Testis (tissue), 3 donors: Measurements from ENCODE around the gene MAP6. TPM values are rescaled to one million over a fixed set of nuclear protein-coding genes. Genes with fewer than 3 reads are reported as not detected.

Experiments used
- DNase-seq: peaks from one replicate; pipeline ENCODE4 v3.0.0-alpha.2; 2019
- H3K27ac ChIP-seq, 2 donors: fragments of 200-600 bp; sonication (generic); one replicate each; pipeline ENCODE4 v1.5.1; 2019
- H3K27me3 ChIP-seq: fragments of 200-600 bp; sonication (generic); one replicate; pipeline ENCODE4 v1.5.1; 2019
- H3K36me3 ChIP-seq: fragments of 200-600 bp; sonication (generic); one replicate; pipeline ENCODE4 v1.5.1; 2017; ENCODE audit warnings: low read depth; ENCODE audit errors: missing control alignments
- H3K4me1 ChIP-seq: fragments of 200-600 bp; sonication (generic); one replicate; pipeline ENCODE4 v1.5.1; 2019
- H3K4me3 ChIP-seq, 2 donors: fragments of 200-600 bp; sonication (generic); one replicate each; pipeline ENCODE4 v1.5.1; 2017 to 2019
- H3K9me3 ChIP-seq: fragments of 200-600 bp; sonication (generic); one replicate; pipeline ENCODE4 v1.5.1; 2017
- POLR2A ChIP-seq: fragments of 450-650 bp; IDR thresholded peaks from one replicate; pipeline ENCODE4 v1.6.1; 2017; ENCODE audit warnings: antibody characterized with exemption, mild to moderate bottlenecking, moderate library complexity
- WGBS, 2 donors: methylation state at CpG; one replicate each; pipeline ENCODE4 v1.1.5; 2018; 5-methylcytosine and 5-hydroxymethylcytosine counted together
- intact Hi-C: fragments of 100-400 bp; cut with DNase I; formaldehyde crosslinking; loops from one replicate; pipeline ENCODE4 v1.15.1; 2023; ENCODE audit warnings: low total_unique reads
- polyA plus RNA-seq: library from polyadenylated mRNA; stranded (reverse); fragments of 350-450 nt; fragmentation: Illumina TruSeq; extraction: RNeasy Lipid Tissue Mini Kit (QIAGEN cat#74804); gene quantifications from one replicate; pipeline ENCODE4 v1.2.3, GENCODE V29; 2014; ENCODE audit warnings: low read depth, low replicate concordance; ENCODE audit not compliant: insufficient read depth
- total RNA-seq, 2 donors: library from RNA; depleted of rRNA; stranded (reverse); fragments of >200 nt; gene quantifications; one replicate each; pipeline ENCODE4 v1.2.3, GENCODE V29; 2016
- TF ChIP-seq, protein P1 (sequence below), 3 experiments: fragments of 450-650 bp in 2 of 3; fragments of 200-600 bp in 1 of 3; sonication (generic) in 1 of 3; IDR thresholded peaks; one replicate each; pipeline ENCODE4 v1.5.1; 2016 to 2019; ENCODE audit warnings: antibody characterized with exemption in 3 of 3, mild to moderate bottlenecking in 2 of 3, moderate library complexity in 1 of 3

Gene MAP6
- total and polyA plus RNA-seq, 3 donors from 2014 or later: 17.8 to 38.1 (median 23.8) TPM

DNA sequence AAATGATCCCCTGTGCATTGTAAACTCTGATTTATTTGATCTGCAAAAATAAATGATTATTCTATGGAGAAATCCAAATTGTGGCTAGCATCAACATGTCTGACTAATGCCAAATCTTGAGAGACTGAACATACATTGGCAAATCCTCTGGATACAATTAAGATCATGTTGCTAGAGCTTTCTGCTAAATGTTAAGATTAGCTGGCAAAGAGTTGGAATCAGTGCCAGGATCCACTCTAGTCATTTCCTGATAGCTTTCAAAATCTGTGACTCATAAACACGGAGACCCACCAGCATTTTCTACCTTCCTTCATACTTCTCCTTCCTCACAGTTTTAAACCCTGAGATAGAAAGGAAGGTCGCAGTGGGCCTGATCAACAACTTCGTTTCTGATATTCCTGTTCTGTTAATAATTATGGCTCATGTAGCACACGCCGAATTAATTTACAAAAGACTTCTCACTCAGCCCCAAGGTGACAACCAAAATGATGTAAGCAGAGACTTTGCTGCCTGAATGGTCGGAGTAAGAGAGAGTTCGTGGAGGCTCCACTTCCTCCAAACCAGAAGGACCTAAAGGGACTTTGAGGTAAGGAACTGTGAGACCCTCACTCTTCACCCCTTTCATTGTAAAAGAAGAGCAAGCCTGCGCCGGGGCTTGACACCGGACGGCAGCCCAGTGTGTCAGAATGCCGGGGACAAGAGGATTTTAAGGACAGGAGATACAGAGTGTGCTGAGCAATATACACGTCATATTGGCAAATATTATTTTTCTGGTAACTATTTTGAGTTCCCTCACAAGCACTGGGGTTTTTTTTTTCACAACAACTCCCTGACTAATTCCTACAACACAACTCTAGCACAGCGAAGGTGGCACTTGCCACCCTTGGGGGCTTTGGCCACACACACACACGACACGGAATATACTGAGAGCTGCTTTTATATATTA, 64.8 kb downstream of the MAP6 start:
- Histone ChIP-seq H3K4me3 (no peak overlapping the region), H3K27ac (no peak overlapping the region), H3K9me3 (no peaks in the 10 kb centered on the region), H3K36me3 (no peaks in the 10 kb centered on the region), H3K27me3 (no peaks in the 10 kb centered on the region), H3K4me1 (no peaks in the 10 kb centered on the region)
- TF ChIP-seq, protein P1, sequence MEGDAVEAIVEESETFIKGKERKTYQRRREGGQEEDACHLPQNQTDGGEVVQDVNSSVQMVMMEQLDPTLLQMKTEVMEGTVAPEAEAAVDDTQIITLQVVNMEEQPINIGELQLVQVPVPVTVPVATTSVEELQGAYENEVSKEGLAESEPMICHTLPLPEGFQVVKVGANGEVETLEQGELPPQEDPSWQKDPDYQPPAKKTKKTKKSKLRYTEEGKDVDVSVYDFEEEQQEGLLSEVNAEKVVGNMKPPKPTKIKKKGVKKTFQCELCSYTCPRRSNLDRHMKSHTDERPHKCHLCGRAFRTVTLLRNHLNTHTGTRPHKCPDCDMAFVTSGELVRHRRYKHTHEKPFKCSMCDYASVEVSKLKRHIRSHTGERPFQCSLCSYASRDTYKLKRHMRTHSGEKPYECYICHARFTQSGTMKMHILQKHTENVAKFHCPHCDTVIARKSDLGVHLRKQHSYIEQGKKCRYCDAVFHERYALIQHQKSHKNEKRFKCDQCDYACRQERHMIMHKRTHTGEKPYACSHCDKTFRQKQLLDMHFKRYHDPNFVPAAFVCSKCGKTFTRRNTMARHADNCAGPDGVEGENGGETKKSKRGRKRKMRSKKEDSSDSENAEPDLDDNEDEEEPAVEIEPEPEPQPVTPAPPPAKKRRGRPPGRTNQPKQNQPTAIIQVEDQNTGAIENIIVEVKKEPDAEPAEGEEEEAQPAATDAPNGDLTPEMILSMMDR (IDR thresholded peaks at IDR 0.05): no peak
- TF ChIP-seq POLR2A: no peak
- WGBS, 2 donors: 90 to 92% methylated on average over 16 of the region's 16 CpGs
- no peak for DNase-seq
- intact Hi-C loops: no loop called here

DNA sequence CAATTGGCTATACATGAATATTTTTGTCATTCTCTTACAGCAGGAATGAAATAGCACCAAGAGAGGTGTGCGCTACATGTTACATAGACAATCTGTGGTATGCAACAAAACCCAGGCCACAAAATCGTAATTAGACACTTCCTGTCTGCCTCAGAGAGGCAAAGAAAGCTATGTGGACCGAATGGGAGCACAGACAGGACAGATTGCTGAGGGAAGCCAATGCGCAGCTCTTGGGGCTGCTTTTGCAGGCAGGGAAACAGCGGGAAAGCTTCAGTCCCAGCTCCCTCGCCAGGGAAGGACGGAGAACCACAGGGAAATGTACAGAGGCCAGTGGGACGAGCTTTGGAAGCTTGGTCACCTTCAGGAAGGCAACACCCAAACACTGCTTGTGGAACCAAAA, 65.9 kb downstream of the MAP6 start:
- H3K9me3 ChIP-seq: no peaks in the 10 kb centered on the region
- no peak for DNase-seq
- TF ChIP-seq, protein P1 (IDR thresholded peaks at IDR 0.05): no peak
- no peak for TF ChIP-seq POLR2A
- H3K4me1 ChIP-seq: no peaks in the 10 kb centered on the region
- 86 to 87% methylated on average over 8 of the region's 8 CpGs for WGBS, 2 donors
- H3K27me3 ChIP-seq: no peaks in the 10 kb centered on the region
- intact Hi-C loops: no loop called here
- H3K27ac ChIP-seq: no peak overlapping the region
- H3K4me3 ChIP-seq: no peak overlapping the region
- H3K36me3 ChIP-seq: no peaks in the 10 kb centered on the region

DNA sequence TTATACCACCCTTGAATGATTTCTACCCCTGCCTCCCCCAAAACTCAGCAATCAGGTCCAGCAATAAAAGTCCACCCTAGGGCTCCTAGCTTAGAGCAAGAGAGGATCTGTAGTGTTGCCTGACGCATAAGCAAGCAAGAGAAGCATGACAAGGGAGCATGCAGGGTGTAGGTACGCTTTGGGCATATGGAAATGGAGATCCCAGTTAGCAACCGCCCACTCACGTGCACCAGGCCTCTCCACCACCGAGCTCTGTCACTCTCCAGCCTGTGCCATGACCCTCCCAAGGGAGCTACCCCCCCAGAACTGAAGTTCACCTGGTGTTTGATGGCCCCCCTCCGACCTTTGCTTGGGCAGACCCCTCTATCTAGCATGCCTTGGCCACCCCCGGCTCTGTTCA, 67.3 kb downstream of the MAP6 start:
- TF ChIP-seq, protein P1 (IDR thresholded peaks at IDR 0.05): no peak
- no peak for TF ChIP-seq POLR2A
- intact Hi-C loops: no loop called here
- DNase-seq: no peak
- H3K4me3 ChIP-seq: no peak overlapping the region
- no peaks in the 10 kb centered on the region for H3K9me3 ChIP-seq
- no peak overlapping the region for H3K27ac ChIP-seq
- WGBS, 2 donors: 90 to 98% methylated on average over 7 of the region's 7 CpGs
- H3K36me3 ChIP-seq: no peaks in the 10 kb centered on the region
- no peaks in the 10 kb centered on the region for H3K27me3 ChIP-seq
- no peaks in the 10 kb centered on the region for H3K4me1 ChIP-seq

DNA sequence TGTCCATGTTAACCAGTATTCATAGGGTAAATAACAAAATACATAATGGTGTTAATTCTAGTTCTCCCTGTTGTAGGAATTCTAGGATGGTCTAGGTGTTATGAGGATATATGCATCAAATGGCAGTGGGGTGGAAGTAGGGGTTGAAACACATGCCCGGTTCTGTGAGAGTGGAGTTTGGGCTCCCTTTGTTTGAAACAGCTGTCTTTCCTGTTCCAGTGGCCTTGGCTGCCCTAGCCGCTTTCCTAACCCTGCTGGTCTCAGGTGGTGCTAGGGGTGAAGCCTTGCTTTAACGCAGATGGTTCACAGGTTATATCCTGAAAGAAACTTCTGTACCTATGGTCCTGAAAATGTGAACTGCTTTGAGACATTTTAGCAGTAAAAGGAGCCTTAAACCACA, 68.5 kb downstream of the MAP6 start:
- intact Hi-C loops: no loop called here
- Histone ChIP-seq H3K4me3 (no peak overlapping the region), H3K9me3 (no peaks in the 10 kb centered on the region), H3K27me3 (no peaks in the 10 kb centered on the region), H3K27ac (no peak overlapping the region), H3K36me3 (no peaks in the 10 kb centered on the region), H3K4me1 (no peaks in the 10 kb centered on the region)
- no peak for TF ChIP-seq POLR2A
- TF ChIP-seq, protein P1 (IDR thresholded peaks at IDR 0.05): no peak
- WGBS, 2 donors: 76 to 84% methylated on average over 3 of the region's 3 CpGs
- no peak for DNase-seq
